ENCODE results near the gene PVALEF.
"Not testable (repeated sequence)": the region's sequence is repeated elsewhere in the genome, so short reads cannot be mapped to it uniquely, and the experiment has no call there.

PVALEF gene

DNA sequence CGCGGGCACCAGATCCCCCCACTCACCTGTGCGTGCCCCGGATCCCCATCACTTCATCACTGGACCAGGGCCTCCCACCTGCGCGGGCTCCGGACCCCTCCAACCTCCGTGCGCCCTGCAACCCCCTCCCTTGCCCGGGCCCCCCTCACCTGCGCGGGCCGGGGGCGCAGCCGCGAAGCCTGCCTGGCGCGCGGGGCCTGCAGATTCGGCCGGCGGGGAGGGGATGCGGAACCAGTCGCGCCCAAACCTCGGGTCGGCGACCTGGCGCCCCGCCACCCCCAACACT is 57.3 kb downstream of the PVALEF start:
- Mint-ChIP-seq H3K9me3 (peaks cover 4% of the 10 kb centered on the region), H3K27me3 (peaks cover 14% of the 10 kb centered on the region), H3K27ac (no peak overlapping the region), H3K4me3 (peak overlapping the region; percentile 78), H3K4me1 (peaks cover 20% of the 10 kb centered on the region), H3K36me3 (peaks cover 3% of the 10 kb centered on the region)
- no peak for DNase-seq
- CTCF ChIA-PET, result interaction anchor here (0.8 to 1.0 kb wide), 2 partner anchors 10 to 262 kb away, joined by 3 to 5 read pairs; no protein-coding TSS in a partner anchor

DNA sequence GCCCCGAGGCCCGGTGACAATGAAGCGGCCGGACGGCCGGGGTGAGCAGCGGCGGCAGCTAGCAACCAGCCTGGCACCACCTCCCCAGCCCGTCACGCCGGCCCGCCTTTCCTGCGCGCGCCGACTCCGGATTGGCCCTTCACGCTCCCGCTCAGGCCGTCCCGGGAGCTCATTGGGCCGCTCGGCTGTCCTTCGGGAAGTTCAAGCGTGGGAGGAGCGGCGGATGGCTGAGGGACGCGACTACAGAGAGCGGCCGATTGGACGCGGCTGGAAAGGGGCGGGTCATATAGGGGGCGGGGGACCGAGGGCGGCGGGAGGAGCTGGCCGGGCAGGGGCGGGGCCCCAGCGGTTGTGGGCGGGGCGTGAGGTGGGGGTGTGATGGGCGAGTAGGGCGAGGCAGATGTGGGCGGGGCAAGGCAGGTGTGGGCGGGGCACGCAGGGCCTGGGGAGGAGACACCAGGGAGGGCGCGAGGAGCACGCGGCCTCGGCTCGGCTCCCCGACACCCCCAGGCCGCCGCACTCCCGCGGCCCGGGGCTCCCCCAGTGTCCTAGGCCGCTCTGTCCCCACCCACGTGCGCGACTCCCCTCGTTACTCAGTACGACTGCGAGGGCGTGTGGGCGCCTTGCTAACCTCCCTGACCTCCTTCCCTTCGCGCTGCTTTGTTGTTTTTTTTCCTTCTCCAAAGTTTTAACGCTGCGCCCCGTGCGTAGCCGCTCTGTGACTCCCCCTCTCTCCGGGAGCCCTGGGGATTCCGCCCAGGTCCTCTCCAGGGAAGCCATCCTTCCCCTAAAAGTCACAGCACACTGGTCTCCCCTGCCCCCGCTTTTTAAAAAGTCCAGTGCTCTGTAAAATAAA is 57.8 kb downstream of the PVALEF start, which contains the start of gene CEP131:
Gene CEP131, minus strand, starts transcription at position 60 of the 856 bp plus-strand sequence. CDS start 2,909 bp downstream, outside the sequence.
- peaks cover 7% of the 10 kb centered on the region for H3K36me3 Mint-ChIP-seq
- peaks cover 14% of the 10 kb centered on the region for H3K27me3 Mint-ChIP-seq
- peak; percentile 99 for DNase-seq
- CTCF ChIA-PET, result interaction anchor here (0.8 to 1.0 kb wide), 2 partner anchors 9 to 261 kb away, joined by 3 to 5 read pairs; no protein-coding TSS in a partner anchor
- peak within 1 kb of the TSS; percentile 78 for H3K4me3 Mint-ChIP-seq
- H3K9me3 Mint-ChIP-seq, result peaks cover 7% of the 10 kb centered on the region
- peaks cover 25% of the 10 kb centered on the region for H3K4me1 Mint-ChIP-seq
- H3K27ac Mint-ChIP-seq, result peak within 1 kb of the TSS; percentile 81

DNA sequence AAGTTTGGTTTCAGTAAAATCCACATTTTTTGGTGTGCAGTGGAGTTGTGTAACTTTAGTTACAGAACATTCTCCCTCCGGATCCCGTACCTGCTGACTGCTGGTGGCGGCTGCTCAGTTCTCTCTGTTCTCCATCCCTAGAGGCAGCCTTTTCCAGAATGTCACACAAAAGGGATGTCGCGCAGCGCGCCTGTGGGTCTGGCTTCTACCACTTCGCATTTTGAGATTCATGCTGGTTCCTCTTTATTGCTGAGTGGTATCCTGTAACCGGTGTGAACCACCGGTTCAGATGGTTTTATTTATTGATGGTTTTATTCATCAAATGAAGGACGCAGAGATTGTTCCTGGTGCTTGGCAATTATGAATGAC is 58.4 kb downstream of the PVALEF start:
- Mint-ChIP-seq H3K36me3 (peaks cover 11% of the 10 kb centered on the region), H3K4me1 (peaks cover 25% of the 10 kb centered on the region), H3K27me3 (peaks cover 14% of the 10 kb centered on the region), H3K4me3 (peak overlapping the region; percentile 58), H3K27ac (no peak overlapping the region), H3K9me3 (peaks cover 7% of the 10 kb centered on the region)
- CTCF ChIA-PET, result no interaction called here
- no peak for DNase-seq

DNA sequence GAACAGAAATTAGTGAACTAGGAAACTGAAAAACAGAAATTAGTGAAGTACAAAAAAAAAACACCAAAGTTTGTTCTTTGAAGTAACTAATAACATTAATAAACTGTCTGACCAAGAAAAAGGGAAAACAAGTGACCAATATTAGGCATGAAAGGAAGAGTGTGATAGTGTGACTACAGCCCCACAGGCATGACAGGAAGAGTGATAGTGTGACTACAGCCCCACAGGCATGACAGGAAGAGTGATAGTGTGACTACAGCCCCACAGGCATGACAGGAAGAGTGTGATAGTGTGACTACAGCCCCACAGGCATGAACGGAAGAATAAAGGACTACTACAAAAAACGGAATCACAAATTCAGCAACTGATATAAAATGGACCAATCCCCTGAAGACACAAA is 62.3 kb downstream of the PVALEF start:
- H3K9me3 Mint-ChIP-seq, CTCF ChIA-PET, DNase-seq, H3K4me3 Mint-ChIP-seq: not testable (repeated sequence)
- H3K36me3 Mint-ChIP-seq, result peaks cover 28% of the 10 kb centered on the region
- peaks cover 16% of the 10 kb centered on the region for H3K4me1 Mint-ChIP-seq
- H3K27ac Mint-ChIP-seq, result peak overlapping the region; percentile 22
- peaks cover 14% of the 10 kb centered on the region for H3K27me3 Mint-ChIP-seq

DNA sequence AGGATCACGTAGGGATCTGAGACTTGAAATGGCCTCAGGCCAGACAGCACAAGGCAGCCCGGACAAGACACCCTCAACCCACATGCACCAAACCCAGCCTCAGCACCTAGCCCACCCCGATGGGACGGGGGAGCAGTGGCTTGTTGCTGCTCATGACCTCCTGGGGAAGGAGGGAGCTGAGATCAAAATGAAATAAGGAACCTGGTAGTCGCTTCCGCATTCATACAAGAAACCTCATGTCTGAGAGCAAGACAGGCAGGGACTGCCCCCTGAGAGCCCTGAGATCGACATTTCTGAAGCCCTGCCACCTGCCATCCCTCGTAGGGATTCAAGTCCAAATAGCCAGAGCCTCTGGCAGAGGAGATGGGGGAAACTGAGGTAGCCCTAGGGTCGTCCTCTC is 63.1 kb downstream of the PVALEF start:
- Mint-ChIP-seq H3K36me3 (peaks cover 30% of the 10 kb centered on the region), H3K9me3 (peaks cover 7% of the 10 kb centered on the region), H3K4me3 (no peak overlapping the region), H3K27ac (no peak overlapping the region), H3K27me3 (peaks cover 12% of the 10 kb centered on the region), H3K4me1 (peaks cover 13% of the 10 kb centered on the region)
- CTCF ChIA-PET, result no interaction called here
- DNase-seq, result no peak

DNA sequence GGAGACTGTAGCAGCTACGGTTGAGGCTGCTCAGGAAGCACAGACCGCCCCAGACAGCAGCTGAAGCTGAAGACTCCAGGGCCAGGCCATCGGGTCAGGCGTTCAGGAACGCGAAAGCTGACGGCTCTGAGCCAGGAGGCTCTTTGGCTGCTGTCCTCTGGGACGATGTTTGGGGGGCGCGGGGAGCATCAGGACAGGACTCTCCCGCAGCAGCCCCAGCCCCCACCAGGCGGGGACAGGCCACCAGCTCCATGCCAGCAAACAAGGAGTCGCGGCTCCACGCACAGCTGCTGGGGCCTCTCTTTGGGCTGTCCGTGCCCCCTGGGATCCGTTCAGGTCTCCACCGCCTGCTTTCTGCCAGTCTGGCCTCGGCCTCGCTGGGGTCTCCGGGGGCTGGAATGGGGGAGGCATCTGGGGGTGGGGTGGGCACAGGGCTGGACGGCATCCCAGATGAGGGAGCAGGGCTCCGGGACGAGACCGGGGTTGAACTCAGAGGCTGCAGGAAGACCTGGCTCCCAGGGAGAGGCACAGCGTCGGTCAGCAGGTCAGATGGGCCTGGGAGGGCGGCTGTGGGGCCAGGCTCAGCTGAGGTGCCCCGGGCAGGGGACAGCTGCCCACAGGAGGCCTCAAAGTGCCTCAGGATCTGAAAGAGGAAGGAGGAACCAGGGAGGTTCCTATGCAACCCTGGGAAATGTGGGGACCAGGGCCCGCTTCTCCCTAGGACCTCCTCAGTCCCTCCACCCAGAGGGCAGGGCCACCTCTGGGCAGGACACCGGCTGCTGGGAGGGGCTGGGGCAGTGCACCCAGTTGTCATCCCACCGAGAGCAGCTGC is 63.7 kb downstream of the PVALEF start:
- DNase-seq, result no peak
- no peak overlapping the region for H3K27ac Mint-ChIP-seq
- H3K4me3 Mint-ChIP-seq, result no peak overlapping the region
- peaks cover 6% of the 10 kb centered on the region for H3K27me3 Mint-ChIP-seq
- H3K9me3 Mint-ChIP-seq, result peaks cover 7% of the 10 kb centered on the region
- H3K36me3 Mint-ChIP-seq, result peaks cover 30% of the 10 kb centered on the region
- H3K4me1 Mint-ChIP-seq, result peaks cover 6% of the 10 kb centered on the region
- CTCF ChIA-PET, result interaction anchor here (1.1 kb wide), 1 partner anchor 9 kb away, joined by 5 read pairs; no protein-coding TSS in a partner anchor

DNA sequence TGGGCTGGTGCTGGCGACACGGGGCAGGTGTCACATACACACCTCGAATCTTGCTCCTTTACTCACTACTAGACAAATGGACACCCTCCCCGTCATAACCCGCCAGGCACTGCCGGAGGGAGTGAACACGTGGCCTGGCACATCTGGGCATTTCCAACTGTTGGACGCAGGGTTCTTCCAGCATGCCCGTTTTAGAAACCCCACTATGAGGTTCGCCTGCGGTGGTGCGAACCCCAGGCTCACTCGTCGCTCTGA is 64.3 kb downstream of the PVALEF start:
- H3K4me3 Mint-ChIP-seq, result no peak overlapping the region
- peaks cover 7% of the 10 kb centered on the region for H3K9me3 Mint-ChIP-seq
- no peak overlapping the region for H3K27ac Mint-ChIP-seq
- CTCF ChIA-PET, result interaction anchor here (1.1 kb wide), 1 partner anchor 10 kb away, joined by 5 read pairs; no protein-coding TSS in a partner anchor
- H3K36me3 Mint-ChIP-seq, result peaks cover 30% of the 10 kb centered on the region
- H3K27me3 Mint-ChIP-seq, result peaks cover under 1% of the 10 kb centered on the region
- no peak for DNase-seq
- H3K4me1 Mint-ChIP-seq, result peaks cover 7% of the 10 kb centered on the region

DNA sequence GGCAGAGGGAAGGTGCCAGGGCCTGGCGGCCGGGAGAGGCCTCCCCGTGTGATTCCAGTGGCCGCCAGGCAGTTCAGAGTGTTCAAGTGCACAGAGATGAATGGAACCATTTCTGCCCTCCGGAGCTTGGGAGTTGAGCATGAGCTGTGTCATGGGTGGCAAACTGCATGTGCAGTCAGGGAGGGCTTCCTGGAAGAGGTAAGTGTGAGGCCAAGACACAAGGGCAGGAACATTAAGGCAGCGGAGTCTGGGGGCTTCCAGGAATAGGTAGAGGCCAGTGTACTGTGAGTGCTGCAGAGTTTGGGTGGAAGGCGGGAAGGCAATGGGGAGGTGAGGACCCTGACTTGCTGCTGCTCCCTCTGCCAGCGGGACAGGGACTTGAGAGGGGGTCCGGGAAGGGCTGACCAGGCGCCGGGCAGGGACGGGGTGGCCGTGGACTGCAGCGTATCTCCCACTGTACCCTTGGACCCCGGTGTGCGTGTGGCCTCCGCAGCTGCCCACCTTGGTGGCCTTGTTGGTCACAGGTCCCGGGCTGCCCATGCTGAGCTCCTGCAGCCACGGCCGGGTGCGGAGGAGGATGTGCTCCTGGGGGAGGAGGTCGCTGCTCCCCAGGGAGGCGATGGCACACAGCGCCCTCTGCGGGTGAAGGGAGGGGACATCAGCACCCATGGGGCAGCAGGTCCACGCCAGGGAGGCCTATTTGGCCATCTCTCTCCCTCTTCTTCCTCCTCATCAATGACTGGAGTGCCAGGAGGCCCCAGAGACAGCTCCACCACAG is 64.9 kb downstream of the PVALEF start:
- H3K36me3 Mint-ChIP-seq, result peaks cover 34% of the 10 kb centered on the region
- no peak overlapping the region for H3K27ac Mint-ChIP-seq
- CTCF ChIA-PET, result interaction anchor here (1.1 kb wide), 1 partner anchor 10 kb away, joined by 5 read pairs; no protein-coding TSS in a partner anchor
- peaks cover 11% of the 10 kb centered on the region for H3K4me1 Mint-ChIP-seq
- no peaks in the 10 kb centered on the region for H3K27me3 Mint-ChIP-seq
- no peak overlapping the region for H3K4me3 Mint-ChIP-seq
- DNase-seq, result no peak
- H3K9me3 Mint-ChIP-seq, result peaks cover 7% of the 10 kb centered on the region

DNA sequence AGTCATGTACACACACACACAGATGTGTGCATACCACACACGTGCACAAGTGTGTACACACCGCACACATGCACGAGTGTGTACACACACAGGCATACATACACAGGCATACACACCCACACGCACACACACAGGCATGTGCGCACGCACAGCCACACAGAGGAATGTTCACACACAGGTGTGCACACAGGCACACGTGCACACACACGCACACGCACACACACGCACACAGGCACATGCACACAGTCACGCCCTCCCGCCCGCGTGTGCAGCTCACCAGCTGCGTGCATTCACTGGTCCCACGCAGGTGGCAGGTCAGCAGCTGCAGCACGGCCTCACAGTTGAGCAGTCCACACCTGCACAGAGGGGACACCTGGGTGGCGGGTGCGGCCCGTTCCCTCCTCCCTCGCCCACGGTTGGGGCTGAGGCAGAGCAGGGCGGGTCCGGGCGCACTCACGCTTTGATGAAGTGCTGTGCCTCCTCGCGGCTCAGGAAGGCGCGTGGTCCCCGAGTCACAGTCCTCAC is 65.9 kb downstream of the PVALEF start:
- CTCF ChIA-PET, result no interaction called here
- peaks cover 34% of the 10 kb centered on the region for H3K36me3 Mint-ChIP-seq
- peaks cover 11% of the 10 kb centered on the region for H3K4me1 Mint-ChIP-seq
- H3K27ac Mint-ChIP-seq, result peak overlapping the region; percentile 8
- H3K9me3 Mint-ChIP-seq, result peaks cover 7% of the 10 kb centered on the region
- no peaks in the 10 kb centered on the region for H3K27me3 Mint-ChIP-seq
- H3K4me3 Mint-ChIP-seq, result no peak overlapping the region
- no peak for DNase-seq

DNA sequence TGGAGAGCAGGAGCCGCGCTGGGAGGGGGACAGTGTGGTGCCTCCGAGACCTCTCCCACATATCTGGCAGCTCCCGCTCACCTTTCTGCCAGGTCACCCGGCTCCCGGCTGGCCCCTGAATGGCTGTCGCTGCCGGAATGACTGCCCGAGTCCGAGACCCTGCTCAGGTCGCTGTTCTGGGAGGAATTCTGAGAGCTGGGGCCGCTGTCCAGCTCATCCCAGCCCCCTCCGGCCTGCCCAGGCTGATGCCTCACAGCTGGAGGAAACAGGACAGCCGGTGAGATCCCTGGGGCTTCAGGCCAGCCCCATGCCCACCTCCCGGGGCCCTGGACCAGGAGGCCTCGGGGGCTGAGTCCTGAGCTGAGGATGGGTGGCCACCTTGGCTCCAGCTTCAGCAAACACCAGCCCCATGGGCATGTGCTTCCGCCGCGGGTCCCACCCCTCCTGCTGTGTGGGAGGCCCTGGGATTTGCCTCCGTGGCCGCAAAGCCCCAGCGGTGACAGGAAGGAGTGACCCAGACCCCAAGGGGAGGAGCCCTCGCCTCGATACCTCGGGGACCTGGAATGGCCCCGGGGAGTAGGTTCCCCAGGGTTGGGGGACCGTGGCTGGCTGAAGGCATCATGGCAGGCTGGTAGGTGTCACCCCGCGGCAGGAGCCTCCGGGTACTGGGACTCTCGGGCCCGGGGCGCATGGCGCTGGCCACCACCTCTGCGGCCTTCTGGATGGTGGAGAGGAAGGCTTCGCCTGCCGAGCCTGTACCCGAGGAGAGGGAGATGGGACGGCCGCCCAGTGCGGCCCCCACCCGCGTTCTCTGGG is 66.7 kb downstream of the PVALEF start:
- H3K4me3 Mint-ChIP-seq, result no peak overlapping the region
- no peak for DNase-seq
- H3K27ac Mint-ChIP-seq, result no peak overlapping the region
- peaks cover 5% of the 10 kb centered on the region for H3K9me3 Mint-ChIP-seq
- H3K36me3 Mint-ChIP-seq, result peaks cover 31% of the 10 kb centered on the region
- H3K4me1 Mint-ChIP-seq, result peaks cover 13% of the 10 kb centered on the region
- H3K27me3 Mint-ChIP-seq, result no peaks in the 10 kb centered on the region
- CTCF ChIA-PET, result interaction anchor here (1.9 kb wide), 1 partner anchor 9 kb away, joined by 5 read pairs; the partner anchor contains the start of gene CEP131

Measured in activated naive CD4-positive, alpha-beta T cell treated with anti-CD3 and anti-CD28 coated beads, Interleukin-2, amount 10 ng/mL, durations not matched to agents 7 days and 5 days (primary cell).